HepG2 (cell line): Measurements from ENCODE around the gene EIF4G1. TPM values are rescaled to one million over a fixed set of nuclear protein-coding genes. Genes with fewer than 3 reads are reported as not detected.
A peak's percentile ranks its signal among the peaks of the same experiment; 100 is the strongest.

Experiments
- ATF7 ChIP-seq, 2 experiments: fragments of 450-650 bp in 1 of 2; sonication (generic) in 1 of 2; formaldehyde crosslinking in 1 of 2; IDR thresholded peaks; 2 replicates each; pipeline versions ENCODE4 v1.4.0 to v1.6.1; 2016 to 2020; ENCODE audit warnings: antibody characterized with exemption in 1 of 2, mild to moderate bottlenecking in 1 of 2, missing genetic modification reagents in 1 of 2
- ATF7-NPFF ChIP-seq: sonication (generic); formaldehyde crosslinking; IDR thresholded peaks from 2 replicates; pipeline ENCODE4 v1.8.1; 2023; ENCODE audit warnings: mild to moderate bottlenecking, low read depth, missing genetic modification reagents, moderate library complexity
- BCL3 ChIP-seq: sonication (generic); formaldehyde crosslinking; IDR thresholded peaks from 2 replicates; pipeline ENCODE4 v1.5.1; 2020; ENCODE audit warnings: mild to moderate bottlenecking, missing genetic modification reagents, moderate library complexity
- DDIT3 ChIP-seq: sonication (generic); formaldehyde crosslinking; IDR thresholded peaks from 2 replicates; pipeline ENCODE4 v1.4.0; 2020; ENCODE audit warnings: mild to moderate bottlenecking, missing genetic modification reagents
- FOXC1 ChIP-seq: sonication (generic); formaldehyde crosslinking; IDR thresholded peaks from 2 replicates; pipeline ENCODE4 v1.8.0; 2022; ENCODE audit warnings: mild to moderate bottlenecking, missing genetic modification reagents, borderline replicate concordance
- GRHL1 ChIP-seq: sonication (generic); formaldehyde crosslinking; conservative IDR thresholded peaks from 2 replicates; pipeline ENCODE4 v1.8.0; 2022; ENCODE audit warnings: missing genetic modification reagents
- POLR2G ChIP-seq: fragments of 200-400 bp; formaldehyde crosslinking; IDR thresholded peaks from 2 replicates; pipeline ENCODE4 v1.6.1; 2018; ENCODE audit warnings: mild to moderate bottlenecking, low read depth, low read length, moderate library complexity
- RARA ChIP-seq: IDR thresholded peaks from 2 replicates; pipeline ENCODE4 v1.6.1; 2016; ENCODE audit warnings: missing genetic modification reagents, missing compliant biosample characterization
- STAT5B ChIP-seq: sonication (generic); formaldehyde crosslinking; IDR thresholded peaks from 2 replicates; pipeline ENCODE4 v1.4.0; 2020; ENCODE audit warnings: missing genetic modification reagents
- ZBTB43 ChIP-seq: sonication (generic); formaldehyde crosslinking; conservative IDR thresholded peaks from 2 replicates; pipeline ENCODE4 v1.4.0; 2020; ENCODE audit warnings: missing genetic modification reagents
- ZHX1 ChIP-seq: sonication (generic); formaldehyde crosslinking; IDR thresholded peaks from 2 replicates; pipeline ENCODE4 v1.8.1; 2022; ENCODE audit warnings: low read depth, mild to moderate bottlenecking, missing genetic modification reagents
- ZNF329 ChIP-seq: sonication (generic); formaldehyde crosslinking; IDR thresholded peaks from 2 replicates; pipeline ENCODE4 v1.9.0; 2021; ENCODE audit warnings: low read depth, mild to moderate bottlenecking, missing genetic modification reagents
- ZNF333 ChIP-seq: sonication (generic); formaldehyde crosslinking; IDR thresholded peaks from 2 replicates; pipeline ENCODE4 v1.4.0; 2020; ENCODE audit warnings: mild to moderate bottlenecking, missing genetic modification reagents, borderline replicate concordance
- ZNF431 ChIP-seq: sonication (generic); formaldehyde crosslinking; IDR thresholded peaks from 2 replicates; pipeline ENCODE4 v1.9.0; 2022; ENCODE audit warnings: missing genetic modification reagents, low read depth, mild to moderate bottlenecking, borderline replicate concordance
- polyA plus RNA-seq, 8 experiments: library from polyadenylated mRNA; depleted of rRNA in 3 of 8; stranded (reverse) in 7 of 8; unstranded in 1 of 8; fragments of >200 nt; fragmentation: Illumina TruSeq in 4 of 8; extraction: Trizol in 4 of 8; gene quantifications; 2 replicates each; pipeline versions ENCODE4 v1.2.1 to v1.2.3, GENCODE V29; 2011 to 2016; ENCODE audit warnings: low read depth in 4 of 8, missing spikeins in 1 of 8, mixed read lengths in 1 of 8; ENCODE audit not compliant: insufficient read depth in 1 of 8
- total RNA-seq, 5 experiments: library from RNA; depleted of rRNA; stranded (reverse); fragments of >200 nt; fragmentation: Illumina TruSeq; extraction: Trizol; gene quantifications; 2 replicates each; pipeline ENCODE4 v1.2.3, GENCODE V29; 2016; ENCODE audit warnings: low read depth in 1 of 5

EIF4G1 gene
- total and polyA plus RNA-seq, 2 of the 13 experiments (the other 11 are each of a cell fraction or from before 2014, with no cell fraction given): 208 to 213 TPM

- no peak for TF ChIP-seq FOXC1 (CRISPR knock-in tag)
- TF ChIP-seq ATF7 (IDR thresholded peaks at IDR 0.05): no peak
- TF ChIP-seq ATF7 (CRISPR knock-in tag; IDR thresholded peaks at IDR 0.05): no peak
- TF ChIP-seq ZBTB43 (CRISPR knock-in tag): peak; percentile 56; the same call in 1 of the 2 replicates
- no peak for TF ChIP-seq STAT5B
- no peak for TF ChIP-seq ZNF333 (CRISPR knock-in tag)
- TF ChIP-seq POLR2G: peak; percentile 77; the same call in 1 of the 2 replicates
- peak; percentile 83; the same call in 1 of the 2 replicates for TF ChIP-seq ZNF431 (CRISPR knock-in tag)
- no peak for TF ChIP-seq GRHL1 (CRISPR knock-in tag)
- no peak for TF ChIP-seq ATF7-NPFF (CRISPR knock-in tag)
- no peak for TF ChIP-seq BCL3 (CRISPR knock-in tag)
- TF ChIP-seq ZNF329 (CRISPR knock-in tag): 0 out of 2 replicates have a peak, but pooled peaks have one; percentile 12
- no peak for TF ChIP-seq DDIT3
- no peak for TF ChIP-seq RARA (CRISPR knock-in tag)
- TF ChIP-seq ZHX1 (CRISPR knock-in tag): no peak
These were observed 47.1 kb downstream of the EIF4G1 start, which contains the start of the genes CLCN2 and POLR2H (continued) for GRCh38 chr3:184361532-184361931.
